GM21360 (cell line): ENCODE results near the gene FAM120C.

ENCODE experiments used
- ATAC-seq: cut with Tn5 transposase; IDR thresholded peaks from one replicate; pipeline ENCODE4 v1.9.1; 2021; ENCODE audit warnings: mild to moderate bottlenecking, moderate library complexity; ENCODE audit not compliant: unreplicated experiment

FAM120C gene

GRCh38 chrX:54044126-54044876, 138.8 kb downstream of the FAM120C start, which contains the start of gene PHF8:
Gene PHF8, minus strand, starts transcription at chrX:54044473. Its CDS starts 1,745 bp downstream, at chrX:54042728.
- ATAC-seq, result peak; percentile 82

GRCh38 chrX:54043541-54044125, 139.4 kb downstream of the FAM120C start:
- peak; percentile 11 for ATAC-seq

GRCh38 chrX:54043056-54043455, 140.0 kb downstream of the FAM120C start:
- ATAC-seq, result no peak

- ATAC-seq, result no peak
Observed at GRCh38 chrX:54042609-54043021, 140.4 kb downstream of the FAM120C start.

GRCh38 chrX:54030329-54030728, 152.7 kb downstream of the FAM120C start:
- ATAC-seq, result no peak

- ATAC-seq, result no peak
Observed at GRCh38 chrX:54029529-54030143, 153.4 kb downstream of the FAM120C start.

GRCh38 chrX:54024350-54024749, 158.7 kb downstream of the FAM120C start:
- ATAC-seq, result no peak
